OCI-LY3 (cell line): ENCODE results near the gene ADIRF.
"Not testable (repeated sequence)": the region's sequence is repeated elsewhere in the genome, so short reads cannot be mapped to it uniquely, and the experiment has no call there.

ENCODE experiments used
- CTCF ChIP-seq: fragments of 200-600, 300-600 bp; sonication (generic); IDR thresholded peaks from 2 replicates; pipeline ENCODE4 v1.5.1; 2014; ENCODE audit warnings: antibody characterized with exemption, low read length, low read depth
- EZH2phosphoT487 ChIP-seq: fragments of 200-600 bp; shearing (Covaris generic); IDR thresholded peaks from 2 replicates; pipeline ENCODE4 v1.6.1; 2018; ENCODE audit warnings: antibody characterized with exemption, mixed run types, low read depth

- TF ChIP-seq CTCF, EZH2phosphoT487: not testable (repeated sequence)
These were observed 23.1 kb downstream of the ADIRF start for GRCh38 chr10:86991362-86991761.
